RPMI8226 (cell line): ENCODE results near the gene CCDC32.

Experiments
- DNase-seq: peaks from one replicate; pipeline ENCODE4 v3.0.0-alpha.2; 2015

Gene CCDC32

GRCh38 chr15:40565333-40566238, 744 bp upstream of the CCDC32 start:
- no peak for DNase-seq

DNA sequence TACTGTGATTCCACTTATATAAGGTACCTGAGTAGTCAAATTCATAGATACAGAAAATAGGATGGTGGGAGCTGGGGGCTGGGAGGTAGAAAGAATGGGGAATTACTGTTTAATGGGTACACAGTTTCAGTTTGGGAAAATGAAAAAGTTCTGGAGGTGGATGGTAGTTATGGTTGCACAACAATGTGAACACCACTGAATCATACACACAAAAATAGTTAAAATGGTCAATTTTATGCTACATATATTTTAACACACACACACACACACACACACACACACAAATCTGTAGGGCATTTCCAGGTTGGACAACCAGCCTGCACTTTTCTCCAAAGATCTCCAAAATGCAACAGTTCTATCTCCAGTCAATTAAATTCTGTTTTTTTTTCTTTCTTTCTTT, 1.4 kb downstream of the CCDC32 start:
- DNase-seq, result no peak

- DNase-seq, result no peak
Measured at GRCh38 chr15:40562691-40563090, 2.2 kb downstream of the CCDC32 start.

GRCh38 chr15:40558952-40559742, 5.7 kb downstream of the CCDC32 start:
- DNase-seq, result no peak

- no peak for DNase-seq
Measured at GRCh38 chr15:40555876-40556275, 9.0 kb downstream of the CCDC32 start.

GRCh38 chr15:40554161-40554525, 10.7 kb downstream of the CCDC32 start:
- no peak for DNase-seq

DNA sequence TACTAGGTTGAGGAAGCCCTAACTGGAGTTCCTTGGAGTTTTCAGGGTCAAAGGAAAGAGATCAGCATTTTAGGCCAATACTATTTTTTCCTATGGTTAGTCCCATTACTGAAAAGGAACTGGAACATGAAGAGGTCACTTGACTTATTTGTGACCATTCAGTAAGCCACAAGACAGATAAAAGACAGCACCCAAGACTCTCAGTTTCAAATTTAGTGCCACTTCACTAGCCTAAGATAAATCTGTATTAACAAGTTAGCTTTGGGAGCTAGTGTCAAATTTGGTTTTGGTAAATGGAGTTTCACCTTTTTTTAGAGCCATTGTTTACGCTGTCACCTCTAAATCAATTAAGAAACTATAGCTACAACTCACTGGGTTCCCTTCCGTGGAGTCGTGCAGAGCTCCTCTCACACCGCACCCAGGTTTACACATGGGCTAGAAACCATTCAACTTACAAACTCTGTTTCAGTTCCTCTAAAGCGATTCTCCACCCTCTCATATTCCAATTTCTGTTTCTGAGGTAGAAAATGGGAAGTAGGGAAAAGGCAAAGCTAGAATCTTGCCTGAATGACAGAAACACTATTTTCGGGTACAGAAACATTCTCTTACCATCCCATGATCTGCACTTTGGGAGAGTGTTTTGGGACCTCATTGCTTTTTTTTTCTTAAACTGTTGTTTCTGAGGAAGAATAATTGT, 14.4 kb downstream of the CCDC32 start:
- peak; percentile 77 for DNase-seq

DNA sequence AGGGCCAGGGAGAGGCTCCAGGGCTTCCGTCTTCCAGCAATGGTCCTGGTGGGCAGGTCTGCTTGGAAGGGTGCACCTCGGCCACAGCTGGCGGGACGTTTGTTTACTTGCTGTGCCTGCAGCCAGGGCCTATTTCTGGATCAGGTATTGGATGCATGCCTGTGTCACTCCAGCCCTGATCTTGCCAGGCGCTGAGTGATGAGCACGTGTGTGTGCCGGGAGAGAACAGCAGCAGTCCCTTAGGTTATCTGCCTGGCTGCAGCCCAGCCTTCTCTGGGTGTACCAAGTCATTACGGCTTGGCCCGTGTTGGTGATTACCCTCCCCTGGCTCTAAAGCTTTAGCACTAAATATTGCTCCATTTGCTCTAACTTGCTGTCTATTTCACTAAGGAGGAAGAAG, 14.9 kb downstream of the CCDC32 start:
- DNase-seq, result peak; percentile 58

DNA sequence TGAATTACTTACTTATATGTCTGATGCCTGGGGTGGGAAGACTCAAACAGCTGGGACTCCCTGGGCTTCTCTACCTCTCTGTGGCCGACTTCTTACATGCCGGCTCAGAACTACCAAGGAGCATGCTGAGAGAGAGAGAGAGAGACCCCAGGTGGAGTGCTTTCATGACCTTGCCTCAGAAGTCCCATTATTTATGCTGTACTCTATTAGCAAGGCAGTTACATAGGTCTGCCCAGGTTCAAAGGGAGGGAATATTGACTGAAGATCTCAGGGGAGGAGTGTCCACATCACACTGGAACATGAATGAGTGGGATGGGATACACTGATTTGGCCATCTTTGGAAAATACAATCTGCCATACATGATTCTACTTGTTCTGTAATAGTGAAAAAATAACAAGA, 16.2 kb downstream of the CCDC32 start:
- DNase-seq, result no peak

- no peak for DNase-seq
Measured at GRCh38 chr15:40545457-40545856, 19.4 kb downstream of the CCDC32 start.

DNA sequence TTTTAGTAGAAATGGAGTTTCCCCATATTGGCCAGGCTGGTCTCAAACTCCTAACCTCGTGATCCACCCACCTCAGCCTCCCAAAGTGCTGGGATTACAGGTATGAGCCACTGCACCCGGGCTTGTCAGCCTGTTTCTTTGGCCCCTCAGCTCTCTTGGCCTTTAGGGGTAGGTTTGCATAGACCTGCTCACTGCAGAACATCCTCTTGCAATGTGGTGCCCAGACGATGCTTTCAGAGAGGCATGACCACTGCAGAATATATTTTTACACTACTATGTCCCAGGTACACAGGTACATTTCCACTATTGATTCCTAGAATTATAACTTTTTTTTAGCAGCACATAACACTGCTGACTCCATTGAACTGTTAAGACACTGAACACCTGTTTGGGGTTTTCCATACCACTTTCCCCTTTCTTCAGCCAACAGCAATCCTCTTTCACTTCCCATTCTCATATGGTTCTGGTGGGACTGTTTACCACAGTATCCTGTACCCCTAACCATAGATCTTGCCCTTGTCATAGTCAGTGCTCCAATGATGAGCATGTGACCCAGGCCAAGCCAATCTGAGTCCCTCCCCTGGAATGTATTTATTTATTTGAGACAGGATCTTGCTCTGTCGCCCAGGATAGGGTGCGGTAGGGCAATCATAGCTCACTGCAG, 21.1 kb downstream of the CCDC32 start:
- peak; percentile 50 for DNase-seq

DNA sequence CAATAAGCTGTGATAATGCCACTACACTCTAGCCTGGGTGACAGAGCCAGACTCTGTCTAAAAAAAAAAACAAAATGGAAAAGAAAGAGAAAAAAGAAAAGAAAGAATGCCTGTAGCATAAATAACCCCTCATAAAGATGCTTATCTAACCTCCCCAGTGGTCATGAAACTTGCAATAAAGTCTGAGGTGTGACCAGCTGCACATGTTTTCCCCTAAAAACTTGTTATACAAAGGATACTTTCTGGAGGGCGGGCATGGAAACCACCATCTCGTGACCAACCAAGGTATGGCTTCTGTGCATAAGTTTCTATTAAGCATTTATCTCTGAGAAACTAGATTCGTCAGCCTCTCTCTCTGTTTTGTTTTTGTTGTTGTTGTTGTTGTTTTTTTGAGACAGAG, 21.8 kb downstream of the CCDC32 start:
- DNase-seq, result no peak

DNA sequence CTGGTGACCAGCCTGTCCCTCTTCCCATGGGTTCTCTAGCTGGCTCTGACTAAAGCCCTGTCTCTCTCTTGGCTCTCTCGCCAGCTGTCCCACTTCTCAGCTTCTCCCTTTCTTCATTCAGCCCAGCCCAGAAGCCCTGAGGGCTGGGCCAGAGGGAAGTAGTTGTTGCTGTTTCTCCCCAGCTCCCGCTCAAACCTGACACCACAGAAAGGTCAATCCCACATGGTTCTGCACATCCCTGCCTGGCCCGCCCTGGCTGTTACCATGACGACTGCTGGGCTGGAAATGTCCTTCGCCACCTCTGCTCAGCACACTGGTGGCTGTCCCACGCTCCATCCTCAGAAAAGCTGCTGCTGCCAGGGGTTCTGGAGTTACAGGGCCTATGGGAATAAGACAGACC, 25.9 kb downstream of the CCDC32 start:
- DNase-seq, result no peak

DNA sequence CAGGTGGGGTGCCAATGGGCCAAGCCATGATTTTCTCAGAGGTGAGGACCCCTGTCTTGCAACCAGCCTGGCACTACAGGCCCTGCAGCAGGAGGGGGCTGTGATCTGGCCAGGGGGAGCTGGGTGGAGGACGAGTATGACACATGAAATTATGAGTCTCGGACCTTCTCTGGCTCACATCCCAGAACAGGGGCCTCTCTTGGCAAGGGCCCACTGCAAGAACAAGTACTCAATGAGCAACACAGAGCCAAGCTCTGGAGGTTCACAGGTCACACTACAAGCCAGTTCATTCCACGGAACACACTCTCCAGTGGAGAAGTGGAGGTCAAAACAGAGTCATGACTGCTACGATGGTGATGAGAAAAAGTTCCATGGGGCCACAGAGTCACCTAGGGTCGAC, 28.3 kb downstream of the CCDC32 start:
- DNase-seq, result no peak

- DNase-seq, result no peak
Measured at GRCh38 chr15:40534371-40534770, 30.5 kb downstream of the CCDC32 start.

DNA sequence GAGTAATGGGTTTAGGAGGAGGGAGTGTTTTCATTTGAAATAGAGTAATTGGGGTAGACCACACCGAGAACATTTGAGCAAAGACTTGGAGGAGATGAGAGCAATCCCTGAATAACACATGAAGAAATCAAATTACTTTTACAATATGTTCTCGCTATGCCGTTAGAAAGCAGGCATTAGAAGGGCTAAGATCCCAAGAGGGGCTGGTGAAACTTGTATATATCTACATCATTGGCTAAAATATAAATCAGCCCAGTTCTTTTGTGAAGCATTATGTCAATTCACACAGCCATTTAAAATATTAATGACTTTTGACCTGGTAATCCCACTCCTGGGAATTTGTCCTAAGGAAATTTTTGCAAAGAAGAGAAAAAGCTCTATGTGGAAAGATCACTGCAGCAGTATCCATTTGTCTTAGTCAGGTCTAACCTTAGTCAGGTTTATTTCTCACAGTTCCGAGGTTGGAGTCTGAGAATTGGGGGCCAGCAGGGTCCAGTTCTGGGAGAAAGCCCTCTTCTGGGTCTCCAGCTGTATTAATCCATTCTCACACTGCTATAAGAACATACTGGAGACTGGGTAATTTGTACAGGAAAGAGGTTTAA, 31.0 kb downstream of the CCDC32 start:
- DNase-seq, result no peak

GRCh38 chr15:40528801-40529200, 36.0 kb downstream of the CCDC32 start:
- no peak for DNase-seq

GRCh38 chr15:40525855-40526254, 39.0 kb downstream of the CCDC32 start:
- no peak for DNase-seq

- DNase-seq, result no peak
Measured at GRCh38 chr15:40523611-40524010, 41.2 kb downstream of the CCDC32 start.

DNA sequence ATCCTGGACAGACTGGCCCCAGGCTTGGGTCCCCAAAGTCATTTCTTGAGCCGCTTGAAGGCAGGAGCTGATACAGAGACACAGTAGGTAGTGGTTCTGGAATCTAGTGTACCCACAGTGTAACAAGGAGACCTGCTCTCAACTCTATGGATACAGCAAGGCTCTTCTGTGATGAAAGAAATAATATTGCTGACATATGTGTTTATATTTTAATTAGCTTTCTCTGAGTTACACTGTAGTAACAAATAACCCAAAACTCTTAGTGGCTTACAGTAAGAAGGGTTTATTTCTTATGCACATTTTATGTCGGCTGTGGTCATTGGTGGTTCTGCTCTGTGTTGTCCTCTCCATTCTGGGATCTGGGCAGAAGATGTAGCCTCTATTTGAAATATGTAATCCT, 48.5 kb downstream of the CCDC32 start:
- DNase-seq, result no peak

DNA sequence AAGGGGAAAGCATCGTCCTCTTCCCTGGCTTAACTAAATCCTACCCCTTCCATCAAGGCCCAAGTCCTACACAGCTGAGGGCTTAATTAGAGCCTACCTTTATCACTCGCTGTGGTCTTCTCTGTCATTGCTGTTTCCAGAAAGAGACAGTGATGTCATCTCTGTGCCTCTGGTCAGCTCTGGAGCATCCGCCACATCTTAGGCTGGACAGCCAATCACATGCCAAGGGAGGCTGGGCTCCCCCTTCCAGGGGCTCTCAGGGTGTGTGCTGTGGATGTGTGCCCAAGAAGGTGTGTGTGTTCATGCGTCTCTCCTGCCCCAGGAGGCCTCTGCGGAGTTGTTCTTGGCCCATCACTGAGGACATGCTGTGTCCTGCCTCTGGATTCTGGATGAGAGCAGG, 51.2 kb downstream of the CCDC32 start:
- DNase-seq, result no peak

DNA sequence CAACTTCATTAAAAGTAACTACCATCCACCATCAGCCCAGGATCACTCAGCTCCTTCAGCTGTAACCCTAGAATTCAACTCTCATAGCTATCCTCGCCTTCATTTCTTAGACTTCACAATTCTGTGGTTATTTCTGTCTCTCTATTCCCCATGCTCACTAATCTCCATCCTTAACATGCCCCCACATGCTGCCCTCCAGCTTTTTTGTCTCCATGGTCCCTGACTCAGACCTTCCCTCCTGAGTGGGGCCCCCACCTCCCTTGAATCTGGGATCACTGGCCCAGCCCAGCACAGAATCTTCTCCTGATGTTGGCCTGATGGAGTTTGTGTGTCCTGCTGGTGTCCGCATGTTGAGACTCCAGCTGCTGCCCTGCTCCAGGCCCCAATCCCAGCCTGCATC, 52.4 kb downstream of the CCDC32 start:
- no peak for DNase-seq
